ENCODE measurements around the gene ZNF385C. TPM values are rescaled to one million over a fixed set of nuclear protein-coding genes. Genes with fewer than 3 reads are reported as not detected.

ZNF385C gene
- total RNA-seq, 1 experiment from 2014 or later, result 1.1 TPM

Other genes starting within 250 kb of the ZNF385C start
- 22.4 TPM for gene KLHL11, start 233.1 kb downstream of the ZNF385C start, total RNA-seq (2021; ENCODE audit: unreplicated experiment)
- 222 TPM for gene ACLY, start 179.5 kb downstream of the ZNF385C start, total RNA-seq (2021; ENCODE audit: unreplicated experiment)
- gene ODAD4, start 167.9 kb downstream of the ZNF385C start, total RNA-seq (2021; ENCODE audit: unreplicated experiment), result 0.98 TPM
- 51.2 TPM for gene CNP, start 131.7 kb downstream of the ZNF385C start, total RNA-seq (2021; ENCODE audit: unreplicated experiment)
- gene DNAJC7, start 81.0 kb downstream of the ZNF385C start, total RNA-seq (2021; ENCODE audit: unreplicated experiment), result 113 TPM
- 26.4 TPM for gene NKIRAS2, start 78.4 kb downstream of the ZNF385C start, total RNA-seq (2021; ENCODE audit: unreplicated experiment)
- 2.3 TPM for gene C17orf113, start 47.9 kb downstream of the ZNF385C start, total RNA-seq (2021; ENCODE audit: unreplicated experiment)
- gene DHX58, start 14.2 kb upstream of the ZNF385C start, total RNA-seq (2021; ENCODE audit: unreplicated experiment), result 1.2 TPM
- 41.2 TPM for gene KAT2A, start 22.9 kb upstream of the ZNF385C start, total RNA-seq (2021; ENCODE audit: unreplicated experiment)
- gene HSPB9, start 24.3 kb upstream of the ZNF385C start, total RNA-seq (2021; ENCODE audit: unreplicated experiment), result not detected
- gene RAB5C, start 56.5 kb upstream of the ZNF385C start, total RNA-seq (2021; ENCODE audit: unreplicated experiment), result 115 TPM
- not detected for gene KCNH4, start 82.7 kb upstream of the ZNF385C start, total RNA-seq (2021; ENCODE audit: unreplicated experiment)
- not detected for gene HCRT, start 87.0 kb upstream of the ZNF385C start, total RNA-seq (2021; ENCODE audit: unreplicated experiment)
- gene GHDC, start 96.0 kb upstream of the ZNF385C start, total RNA-seq (2021; ENCODE audit: unreplicated experiment), result 13.2 TPM
- gene STAT5B, start 177.9 kb upstream of the ZNF385C start, total RNA-seq (2021; ENCODE audit: unreplicated experiment), result 7.1 TPM
- gene STAT5A, start 190.0 kb upstream of the ZNF385C start, total RNA-seq (2021; ENCODE audit: unreplicated experiment), result 0.91 TPM